ENCODE data around the gene DOCK11. TPM values are rescaled to one million over a fixed set of nuclear protein-coding genes. Genes with fewer than 3 reads are reported as not detected.
A peak's percentile ranks its signal among the peaks of the same experiment; 100 is the strongest.

The DOCK11 gene
- total and polyA plus RNA-seq, 10 of the 15 experiments (the other 5 are each of a cell fraction or from before 2014, with no cell fraction given), result 16.3 to 30.7 (median 19.8) TPM

DNA sequence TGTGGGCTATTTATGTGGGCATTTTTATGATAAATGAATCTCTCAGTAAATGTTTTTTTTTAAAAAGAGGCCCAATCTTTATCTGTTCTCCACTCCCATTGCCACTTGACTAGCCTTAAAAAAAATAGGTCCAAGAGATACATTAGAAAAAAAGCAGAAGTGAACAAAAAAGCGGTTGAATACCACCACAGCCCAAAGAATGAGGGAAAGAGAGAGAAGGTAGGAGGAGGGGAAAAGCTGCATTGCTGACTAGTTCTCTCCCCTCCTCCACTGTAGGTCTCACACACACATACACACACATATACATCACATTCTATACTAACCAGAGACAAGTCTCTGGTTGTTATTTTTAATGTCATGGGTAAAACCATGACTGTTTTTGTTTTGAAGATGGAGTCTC, 136.0 kb downstream of the DOCK11 start (continued):
- TF ChIP-seq EP300 (IDR thresholded peaks at IDR 0.05; ENCODE audit: borderline replicate concordance in 1 of 2, control insufficient read depth in 1 of 2, low read depth in 2 of 2, low read length in 2 of 2), result peak in 1 of 2 experiments; percentile 45; a peak in 1 of 4 replicates
- TF ChIP-seq, protein P1, sequence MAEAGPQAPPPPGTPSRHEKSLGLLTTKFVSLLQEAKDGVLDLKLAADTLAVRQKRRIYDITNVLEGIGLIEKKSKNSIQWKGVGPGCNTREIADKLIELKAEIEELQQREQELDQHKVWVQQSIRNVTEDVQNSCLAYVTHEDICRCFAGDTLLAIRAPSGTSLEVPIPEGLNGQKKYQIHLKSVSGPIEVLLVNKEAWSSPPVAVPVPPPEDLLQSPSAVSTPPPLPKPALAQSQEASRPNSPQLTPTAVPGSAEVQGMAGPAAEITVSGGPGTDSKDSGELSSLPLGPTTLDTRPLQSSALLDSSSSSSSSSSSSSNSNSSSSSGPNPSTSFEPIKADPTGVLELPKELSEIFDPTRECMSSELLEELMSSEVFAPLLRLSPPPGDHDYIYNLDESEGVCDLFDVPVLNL (IDR thresholded peaks at IDR 0.05; ENCODE audit: low read depth, low read length), result no peak
- TF ChIP-seq POU2F2 (IDR thresholded peaks at IDR 0.05; ENCODE audit: borderline replicate concordance, low read depth, low read length), result no peak
- no peak for TF ChIP-seq POLR2A (IDR thresholded peaks at IDR 0.05; ENCODE audit: low read depth, low read length)
- TF ChIP-seq TCF3 (IDR thresholded peaks at IDR 0.05; ENCODE audit: borderline replicate concordance, insufficient read depth, low read depth, low read length), result no peak
- TF ChIP-seq IKZF1 (conservative IDR thresholded peaks at IDR 0.05), result peak; percentile 33; the same call in 1 of the 2 replicates
- no peak for TF ChIP-seq RB1 (IDR thresholded peaks at IDR 0.05; ENCODE audit: borderline replicate concordance)
- TF ChIP-seq, protein P2, sequence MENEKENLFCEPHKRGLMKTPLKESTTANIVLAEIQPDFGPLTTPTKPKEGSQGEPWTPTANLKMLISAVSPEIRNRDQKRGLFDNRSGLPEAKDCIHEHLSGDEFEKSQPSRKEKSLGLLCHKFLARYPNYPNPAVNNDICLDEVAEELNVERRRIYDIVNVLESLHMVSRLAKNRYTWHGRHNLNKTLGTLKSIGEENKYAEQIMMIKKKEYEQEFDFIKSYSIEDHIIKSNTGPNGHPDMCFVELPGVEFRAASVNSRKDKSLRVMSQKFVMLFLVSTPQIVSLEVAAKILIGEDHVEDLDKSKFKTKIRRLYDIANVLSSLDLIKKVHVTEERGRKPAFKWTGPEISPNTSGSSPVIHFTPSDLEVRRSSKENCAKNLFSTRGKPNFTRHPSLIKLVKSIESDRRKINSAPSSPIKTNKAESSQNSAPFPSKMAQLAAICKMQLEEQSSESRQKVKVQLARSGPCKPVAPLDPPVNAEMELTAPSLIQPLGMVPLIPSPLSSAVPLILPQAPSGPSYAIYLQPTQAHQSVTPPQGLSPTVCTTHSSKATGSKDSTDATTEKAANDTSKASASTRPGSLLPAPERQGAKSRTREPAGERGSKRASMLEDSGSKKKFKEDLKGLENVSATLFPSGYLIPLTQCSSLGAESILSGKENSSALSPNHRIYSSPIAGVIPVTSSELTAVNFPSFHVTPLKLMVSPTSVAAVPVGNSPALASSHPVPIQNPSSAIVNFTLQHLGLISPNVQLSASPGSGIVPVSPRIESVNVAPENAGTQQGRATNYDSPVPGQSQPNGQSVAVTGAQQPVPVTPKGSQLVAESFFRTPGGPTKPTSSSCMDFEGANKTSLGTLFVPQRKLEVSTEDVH (IDR thresholded peaks at IDR 0.05; ENCODE audit: low read depth, partially characterized antibody), result no peak
- no peak for TF ChIP-seq SIX5 (IDR thresholded peaks at IDR 0.05; ENCODE audit: low read depth, low read length, severe bottlenecking)
- TF ChIP-seq MTA2 (IDR thresholded peaks at IDR 0.05; ENCODE audit: low read depth), result peak; percentile 54; the same call in 1 of the 2 replicates
- TF ChIP-seq RUNX3 (IDR thresholded peaks at IDR 0.05; ENCODE audit: low read length), result peak; percentile 82
- TF ChIP-seq CHD2 (IDR thresholded peaks at IDR 0.05; ENCODE audit: borderline replicate concordance, low read depth, low read length), result peak; percentile 76; the same call in 1 of the 2 replicates
- no peak for TF ChIP-seq PAX8 (IDR thresholded peaks at IDR 0.05)
